Raji (cell line): ENCODE measurements around the gene ELL.

Experiments used
- POLR2A ChIP-seq: IDR thresholded peaks from 2 replicates; pipeline ENCODE4 v1.6.1; 2011; ENCODE audit warnings: low read depth, low read length, control low read depth; ENCODE audit not compliant: insufficient read depth

Gene ELL

GRCh38 chr19:18488403-18488723, 33.5 kb downstream of the ELL start:
- TF ChIP-seq POLR2A, result no peak

- no peak for TF ChIP-seq POLR2A
Observed at GRCh38 chr19:18487576-18488402, 34.1 kb downstream of the ELL start.

GRCh38 chr19:18486746-18487145, 35.1 kb downstream of the ELL start:
- no peak for TF ChIP-seq POLR2A

GRCh38 chr19:18484992-18485391, 36.9 kb downstream of the ELL start:
- no peak for TF ChIP-seq POLR2A

- TF ChIP-seq POLR2A, result no peak
Observed at GRCh38 chr19:18483119-18483890, 38.6 kb downstream of the ELL start.

GRCh38 chr19:18481505-18482222, 40.2 kb downstream of the ELL start:
- no peak for TF ChIP-seq POLR2A

- no peak for TF ChIP-seq POLR2A
Observed at GRCh38 chr19:18480006-18480691, 41.7 kb downstream of the ELL start.

- no peak for TF ChIP-seq POLR2A
Observed at GRCh38 chr19:18478545-18479311, 43.1 kb downstream of the ELL start.

GRCh38 chr19:18477974-18478373, 43.9 kb downstream of the ELL start:
- TF ChIP-seq POLR2A, result no peak

GRCh38 chr19:18477042-18477779, 44.7 kb downstream of the ELL start:
- TF ChIP-seq POLR2A, result no peak

- no peak for TF ChIP-seq POLR2A
Observed at GRCh38 chr19:18476507-18477041, 45.3 kb downstream of the ELL start.

GRCh38 chr19:18475762-18476331, 46.0 kb downstream of the ELL start:
- TF ChIP-seq POLR2A, result no peak

GRCh38 chr19:18475004-18475453, 46.8 kb downstream of the ELL start:
- TF ChIP-seq POLR2A, result no peak

GRCh38 chr19:18474366-18474887, 47.4 kb downstream of the ELL start:
- TF ChIP-seq POLR2A, result no peak
